ENCODE data around the gene PARP9. TPM values are rescaled to one million over a fixed set of nuclear protein-coding genes. Genes with fewer than 3 reads are reported as not detected.
"Not testable (repeated sequence)": the region's sequence is repeated elsewhere in the genome, so short reads cannot be mapped to it uniquely, and the experiment has no call there.

Gene PARP9
- total RNA-seq, 4 donors from 2014 or later: 19.0 to 84.0 (median 26.1) TPM

DNA sequence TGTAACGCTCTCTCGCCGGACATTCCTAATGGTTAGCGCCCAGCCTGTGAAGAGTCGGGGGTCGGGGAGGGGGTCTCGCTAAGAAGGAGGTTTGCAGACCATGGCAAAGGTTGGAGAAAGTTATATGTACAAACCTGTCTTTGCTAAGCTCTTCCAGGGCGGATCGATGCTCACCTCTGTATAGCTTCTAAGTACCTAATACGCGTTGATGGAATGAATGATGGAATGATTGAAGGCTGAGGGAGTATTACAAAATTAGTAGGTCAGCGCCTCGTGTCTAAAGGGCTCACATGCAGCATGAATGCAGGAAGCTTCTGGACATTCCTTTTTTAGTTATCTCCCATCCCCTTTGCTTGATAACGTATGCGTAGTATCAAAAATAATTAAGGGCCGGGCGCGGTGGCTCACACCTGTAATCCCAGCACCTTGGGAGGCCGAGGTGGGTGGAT lies 49.1 kb downstream of the PARP9 start:
- ATAC-seq (ENCODE audit: low FRiP score) (no peak), DNase-seq (ENCODE audit: low spot score) (no peak)
- TF ChIP-seq, protein P1, sequence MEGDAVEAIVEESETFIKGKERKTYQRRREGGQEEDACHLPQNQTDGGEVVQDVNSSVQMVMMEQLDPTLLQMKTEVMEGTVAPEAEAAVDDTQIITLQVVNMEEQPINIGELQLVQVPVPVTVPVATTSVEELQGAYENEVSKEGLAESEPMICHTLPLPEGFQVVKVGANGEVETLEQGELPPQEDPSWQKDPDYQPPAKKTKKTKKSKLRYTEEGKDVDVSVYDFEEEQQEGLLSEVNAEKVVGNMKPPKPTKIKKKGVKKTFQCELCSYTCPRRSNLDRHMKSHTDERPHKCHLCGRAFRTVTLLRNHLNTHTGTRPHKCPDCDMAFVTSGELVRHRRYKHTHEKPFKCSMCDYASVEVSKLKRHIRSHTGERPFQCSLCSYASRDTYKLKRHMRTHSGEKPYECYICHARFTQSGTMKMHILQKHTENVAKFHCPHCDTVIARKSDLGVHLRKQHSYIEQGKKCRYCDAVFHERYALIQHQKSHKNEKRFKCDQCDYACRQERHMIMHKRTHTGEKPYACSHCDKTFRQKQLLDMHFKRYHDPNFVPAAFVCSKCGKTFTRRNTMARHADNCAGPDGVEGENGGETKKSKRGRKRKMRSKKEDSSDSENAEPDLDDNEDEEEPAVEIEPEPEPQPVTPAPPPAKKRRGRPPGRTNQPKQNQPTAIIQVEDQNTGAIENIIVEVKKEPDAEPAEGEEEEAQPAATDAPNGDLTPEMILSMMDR (IDR thresholded peaks at IDR 0.05): no peak

DNA sequence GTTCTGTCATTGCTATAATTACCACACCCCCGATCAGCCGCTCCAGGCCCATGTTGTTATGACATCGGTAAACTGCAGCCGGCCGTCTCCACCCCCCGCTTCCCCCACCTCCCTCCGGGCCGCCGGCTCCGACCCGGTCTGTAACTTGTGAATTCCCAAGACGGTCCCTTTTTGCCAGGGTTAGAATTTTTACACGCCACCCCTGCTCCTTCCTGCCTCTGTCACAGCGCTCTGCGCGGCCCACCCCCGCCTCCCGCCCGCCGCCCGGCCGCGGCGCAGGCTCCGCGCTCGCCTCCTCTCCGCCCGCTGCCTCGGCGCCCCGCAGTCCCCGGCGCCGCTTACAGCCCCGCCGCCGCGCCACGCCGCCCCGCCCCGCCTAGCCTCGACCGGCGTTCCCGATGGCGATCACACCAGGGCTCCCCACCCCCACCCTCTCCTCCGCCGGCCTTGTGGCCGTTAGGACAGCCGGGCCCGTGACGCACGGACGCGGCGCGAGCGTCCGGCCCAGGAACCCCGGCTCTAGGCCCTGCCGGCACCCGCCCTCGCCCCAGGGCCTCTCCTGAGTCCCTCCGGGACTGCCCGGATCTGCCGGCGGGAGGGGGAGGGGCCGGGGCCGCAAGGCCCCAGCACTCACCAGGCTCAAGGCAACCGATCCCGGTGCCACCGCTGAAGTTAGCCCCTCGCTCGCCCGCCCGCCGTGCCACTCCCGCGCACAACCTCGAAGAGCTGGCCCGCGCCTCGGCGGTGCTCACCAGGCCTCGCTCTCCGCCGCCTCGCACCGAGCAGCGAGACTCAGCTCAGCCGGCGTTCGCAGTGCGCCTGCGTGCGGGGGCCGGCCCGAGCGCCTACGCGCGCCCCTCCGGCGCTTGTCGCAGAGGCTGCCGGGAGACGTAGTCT lies 49.7 kb downstream of the PARP9 start, which contains the start of gene KPNA1:
Gene KPNA1, minus strand, starts transcription at position 817 of the 897 bp plus-strand sequence. CDS start 18,374 bp downstream, outside the sequence.
- TF ChIP-seq, protein P1 (IDR thresholded peaks at IDR 0.05): no peak
- ATAC-seq (ENCODE audit: low FRiP score): peak; percentile 96

DNA sequence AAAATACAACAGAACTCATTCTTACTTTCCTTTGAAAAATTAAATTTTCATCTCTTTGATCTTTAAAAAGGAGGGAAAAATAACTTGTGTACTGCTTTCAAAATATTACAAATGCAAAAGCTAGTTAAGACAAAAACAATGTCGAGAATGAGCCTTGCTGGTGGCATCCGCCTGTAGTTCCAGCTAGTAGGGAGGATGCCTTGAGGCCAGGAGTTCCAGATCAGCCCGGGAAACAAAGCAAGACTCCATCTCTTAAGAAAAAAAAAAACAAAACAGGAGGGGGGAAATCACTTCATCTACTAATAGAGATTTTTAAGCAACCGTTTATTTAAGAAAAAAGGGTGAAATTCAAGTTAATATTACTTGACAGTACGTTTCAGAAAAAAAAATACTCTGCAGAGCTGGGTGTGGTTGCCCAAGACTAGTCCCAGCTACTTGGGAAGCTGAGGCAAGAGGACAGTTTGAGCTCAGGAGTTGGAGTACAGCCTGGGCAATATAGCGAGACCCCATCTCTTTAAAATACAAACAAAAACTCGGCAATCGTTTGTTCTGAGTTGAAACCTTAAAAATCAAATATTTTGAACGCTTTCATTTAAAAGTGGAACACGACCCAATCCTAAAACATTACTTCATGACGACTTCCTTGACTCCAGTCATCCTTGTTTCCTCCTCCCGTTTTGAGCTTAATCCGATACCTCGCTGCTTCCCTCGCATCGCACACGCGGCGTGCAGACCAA lies 50.5 kb downstream of the PARP9 start:
- TF ChIP-seq, protein P1 (IDR thresholded peaks at IDR 0.05): no peak
- ATAC-seq (ENCODE audit: low FRiP score) (no peak), DNase-seq (ENCODE audit: low spot score) (no peak)

More for the DNA sequence above, 49.7 kb downstream of the PARP9 start, which contains the start of gene KPNA1:
- peak; percentile 55 for DNase-seq (ENCODE audit: low spot score)

DNA sequence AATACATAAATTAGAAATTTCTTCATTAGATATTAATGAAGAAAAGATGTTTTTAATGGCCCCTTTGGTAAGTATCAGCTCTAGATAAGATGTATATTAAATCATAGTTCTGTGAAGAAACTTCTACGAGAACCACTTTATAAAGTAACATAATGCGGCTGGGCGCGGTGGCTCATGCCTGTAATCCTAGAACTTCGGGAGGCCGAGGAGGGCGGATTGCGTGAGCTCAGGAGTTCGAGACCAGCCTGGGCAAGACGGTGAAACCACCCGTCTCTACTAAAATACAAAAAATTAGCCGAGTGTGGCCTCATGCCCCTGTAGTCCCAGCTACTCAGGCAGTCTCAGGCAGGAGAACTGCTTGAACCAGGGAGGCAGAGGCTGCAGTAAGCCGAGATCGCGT lies 51.8 kb downstream of the PARP9 start:
- ATAC-seq (ENCODE audit: low FRiP score): no peak
- TF ChIP-seq, protein P1 (IDR thresholded peaks at IDR 0.05): no peak
- no peak for DNase-seq (ENCODE audit: low spot score)

DNA sequence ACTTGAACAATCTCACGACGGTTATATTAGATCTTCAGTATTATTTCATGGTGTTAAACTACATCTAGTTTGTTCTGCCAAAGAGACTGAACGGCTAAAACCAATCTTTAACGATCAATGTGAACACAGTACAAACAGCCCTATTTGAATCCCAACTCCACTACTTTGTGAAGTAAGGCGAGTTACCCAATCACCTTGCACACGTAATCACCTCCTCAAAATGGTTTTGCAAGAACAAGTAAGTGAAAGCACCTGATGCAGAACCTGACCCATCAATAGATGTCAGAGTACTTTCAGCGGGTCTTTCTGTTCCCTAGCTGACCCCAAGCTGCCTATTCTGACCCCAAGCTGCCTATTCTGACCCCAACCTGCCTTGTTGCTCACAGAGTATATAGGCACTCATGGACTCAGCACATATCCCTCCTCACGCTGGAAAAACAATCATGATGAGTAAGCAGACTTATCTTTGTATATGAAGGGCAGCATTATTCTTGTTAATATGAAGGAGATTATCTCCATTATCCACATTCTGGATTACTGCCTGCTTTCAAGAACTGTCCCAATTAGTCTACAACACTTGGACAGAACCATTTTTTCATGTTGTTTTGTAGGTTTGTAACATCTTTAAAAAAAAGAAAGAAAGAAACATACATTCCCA lies 53.1 kb downstream of the PARP9 start:
- TF ChIP-seq, protein P1 (IDR thresholded peaks at IDR 0.05): no peak
- DNase-seq (ENCODE audit: low spot score) (no peak), ATAC-seq (ENCODE audit: low FRiP score) (no peak)

- not testable (repeated sequence) for ATAC-seq (ENCODE audit: low FRiP score); DNase-seq (ENCODE audit: low spot score)
These were observed 55.2 kb downstream of the PARP9 start for GRCh38 chr3:122508944-122509343.

Measured in omental fat pad (tissue), 4 donors.